HG02642 (cell line): Measurements from ENCODE around the gene WWC1.
"Not testable (repeated sequence)": the region's sequence is repeated elsewhere in the genome, so short reads cannot be mapped to it uniquely, and the experiment has no call there.

Experiments
- ATAC-seq: cut with Tn5 transposase; IDR thresholded peaks from one replicate; pipeline ENCODE4 v1.9.1; 2021; ENCODE audit warnings: mild to moderate bottlenecking; ENCODE audit not compliant: unreplicated experiment, poor library complexity

WWC1 gene

GRCh38 chr5:168307022-168307421 is 15.6 kb downstream of the WWC1 start:
- ATAC-seq, result no peak

- no peak for ATAC-seq
Observed at GRCh38 chr5:168307925-168308584, 16.6 kb downstream of the WWC1 start.

GRCh38 chr5:168308976-168309598 is 17.6 kb downstream of the WWC1 start:
- ATAC-seq, result no peak

GRCh38 chr5:168310541-168310940 is 19.1 kb downstream of the WWC1 start:
- ATAC-seq, result not testable (repeated sequence)

GRCh38 chr5:168311061-168311566 is 19.7 kb downstream of the WWC1 start:
- ATAC-seq, result no peak

- no peak for ATAC-seq
Observed at GRCh38 chr5:168312606-168313295, 21.3 kb downstream of the WWC1 start.

- ATAC-seq, result no peak
Observed at GRCh38 chr5:168313596-168314204, 22.3 kb downstream of the WWC1 start.

GRCh38 chr5:168314735-168315411 is 23.4 kb downstream of the WWC1 start:
- no peak for ATAC-seq

- no peak for ATAC-seq
Observed at GRCh38 chr5:168315416-168316138, 24.1 kb downstream of the WWC1 start.

- no peak for ATAC-seq
Observed at GRCh38 chr5:168316139-168316578, 24.7 kb downstream of the WWC1 start.

GRCh38 chr5:168317096-168317520 is 25.7 kb downstream of the WWC1 start:
- no peak for ATAC-seq

GRCh38 chr5:168317521-168318147 is 26.2 kb downstream of the WWC1 start:
- ATAC-seq, result no peak

GRCh38 chr5:168318240-168318639 is 26.8 kb downstream of the WWC1 start:
- no peak for ATAC-seq

- no peak for ATAC-seq
Observed at GRCh38 chr5:168319774-168320173, 28.3 kb downstream of the WWC1 start.

GRCh38 chr5:168320805-168321204 is 29.4 kb downstream of the WWC1 start:
- no peak for ATAC-seq

GRCh38 chr5:168324859-168325630 is 33.6 kb downstream of the WWC1 start:
- ATAC-seq, result no peak

GRCh38 chr5:168327019-168327421 is 35.6 kb downstream of the WWC1 start:
- no peak for ATAC-seq

- no peak for ATAC-seq
Observed at GRCh38 chr5:168327451-168327850, 36.0 kb downstream of the WWC1 start.
